ENCODE measurements around the gene DHX34.

GRCh38 chr19:47350630-47351029, 1.5 kb downstream of the DHX34 start:
- TF ChIP-seq CTCF (IDR thresholded peaks at IDR 0.05) (no peak), POLR2A (IDR thresholded peaks at IDR 0.05) (no peak), EP300 (IDR thresholded peaks at IDR 0.05) (no peak)

Measured in ovary (tissue), 3 donors.